SU-DHL-6 (cell line): ENCODE data around the gene NDUFS1.

Experiments used
- EZH2phosphoT487 ChIP-seq: fragments of 200-600 bp; sonication (generic), shearing (Covaris generic); conservative IDR thresholded peaks from 2 replicates; pipeline ENCODE4 v1.6.1; 2018; ENCODE audit warnings: mild to moderate bottlenecking, antibody characterized with exemption, low read length, moderate library complexity, mixed read lengths
- TF ChIP-seq, protein P1 (sequence below): fragments of 200-600 bp; sonication (generic); IDR thresholded peaks from one replicate; pipeline ENCODE4 v1.5.1; 2017; ENCODE audit warnings: antibody characterized with exemption, mild to moderate bottlenecking, low read length, moderate library complexity; ENCODE audit not compliant: insufficient read depth, poor library complexity, severe bottlenecking

DNA sequence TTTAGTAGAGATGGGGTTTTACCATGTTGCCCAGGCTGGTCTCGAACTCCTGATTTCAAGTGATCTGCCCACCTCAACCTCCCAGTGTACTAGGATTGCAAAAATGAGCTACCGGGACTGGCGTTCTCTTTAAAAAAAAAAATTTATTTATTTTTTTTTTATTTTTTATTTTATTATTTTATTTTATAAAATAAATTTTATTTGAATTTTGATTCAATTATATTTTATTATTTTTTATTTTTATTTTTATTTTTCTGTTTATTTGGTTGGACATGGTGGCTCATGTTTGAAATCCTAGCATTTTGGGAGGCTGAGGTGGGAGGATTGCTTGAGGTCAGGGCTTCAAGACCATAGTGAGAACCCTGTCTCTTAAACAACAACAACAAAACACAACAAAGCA is 32.9 kb upstream of the NDUFS1 start:
- TF ChIP-seq, protein P1, sequence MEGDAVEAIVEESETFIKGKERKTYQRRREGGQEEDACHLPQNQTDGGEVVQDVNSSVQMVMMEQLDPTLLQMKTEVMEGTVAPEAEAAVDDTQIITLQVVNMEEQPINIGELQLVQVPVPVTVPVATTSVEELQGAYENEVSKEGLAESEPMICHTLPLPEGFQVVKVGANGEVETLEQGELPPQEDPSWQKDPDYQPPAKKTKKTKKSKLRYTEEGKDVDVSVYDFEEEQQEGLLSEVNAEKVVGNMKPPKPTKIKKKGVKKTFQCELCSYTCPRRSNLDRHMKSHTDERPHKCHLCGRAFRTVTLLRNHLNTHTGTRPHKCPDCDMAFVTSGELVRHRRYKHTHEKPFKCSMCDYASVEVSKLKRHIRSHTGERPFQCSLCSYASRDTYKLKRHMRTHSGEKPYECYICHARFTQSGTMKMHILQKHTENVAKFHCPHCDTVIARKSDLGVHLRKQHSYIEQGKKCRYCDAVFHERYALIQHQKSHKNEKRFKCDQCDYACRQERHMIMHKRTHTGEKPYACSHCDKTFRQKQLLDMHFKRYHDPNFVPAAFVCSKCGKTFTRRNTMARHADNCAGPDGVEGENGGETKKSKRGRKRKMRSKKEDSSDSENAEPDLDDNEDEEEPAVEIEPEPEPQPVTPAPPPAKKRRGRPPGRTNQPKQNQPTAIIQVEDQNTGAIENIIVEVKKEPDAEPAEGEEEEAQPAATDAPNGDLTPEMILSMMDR: no peak
- TF ChIP-seq EZH2phosphoT487: no peak
